ENCODE results near the gene ANKRD40.
"Not testable (repeated sequence)": the region's sequence is repeated elsewhere in the genome, so short reads cannot be mapped to it uniquely, and the experiment has no call there.

ANKRD40 gene

DNA sequence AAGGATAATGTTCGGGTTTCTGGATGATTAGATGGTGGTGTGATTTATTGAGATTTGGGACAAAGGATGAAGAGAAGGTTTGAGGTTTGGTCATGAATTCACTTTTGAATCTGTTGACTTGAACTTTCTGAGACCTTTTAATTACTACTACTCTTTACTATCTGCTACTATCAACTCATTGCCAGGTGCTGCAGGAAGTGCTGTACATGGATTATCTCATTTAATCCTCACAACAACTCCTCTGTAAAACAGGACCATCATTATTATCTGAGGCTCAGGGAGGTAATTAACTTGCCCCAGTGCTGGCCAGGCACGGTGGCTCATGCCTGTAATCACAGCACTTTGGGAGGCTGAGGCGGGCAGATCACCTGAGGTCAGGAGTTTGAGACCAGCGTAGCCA is 2.9 kb upstream of the ANKRD40 start:
- Histone ChIP-seq H3K27ac (no peak overlapping the region), H3K36me3 (peaks cover 1% of the 10 kb centered on the region; the same call in 1 of the 2 replicates), H3K4me3 (no peak overlapping the region), H3K9ac (no peak overlapping the region), H3K9me3 (no peaks in the 10 kb centered on the region), H3K4me1 (peaks cover 44% of the 10 kb centered on the region), H3K27me3 (no peaks in the 10 kb centered on the region), H3K4me2 (peak overlapping the region; percentile 98), H4K20me1 (peaks cover 1% of the 10 kb centered on the region; the same call in 1 of the 2 replicates)
- TF ChIP-seq Cebpa-rat (IDR thresholded peaks at IDR 0.05) = no peak

DNA sequence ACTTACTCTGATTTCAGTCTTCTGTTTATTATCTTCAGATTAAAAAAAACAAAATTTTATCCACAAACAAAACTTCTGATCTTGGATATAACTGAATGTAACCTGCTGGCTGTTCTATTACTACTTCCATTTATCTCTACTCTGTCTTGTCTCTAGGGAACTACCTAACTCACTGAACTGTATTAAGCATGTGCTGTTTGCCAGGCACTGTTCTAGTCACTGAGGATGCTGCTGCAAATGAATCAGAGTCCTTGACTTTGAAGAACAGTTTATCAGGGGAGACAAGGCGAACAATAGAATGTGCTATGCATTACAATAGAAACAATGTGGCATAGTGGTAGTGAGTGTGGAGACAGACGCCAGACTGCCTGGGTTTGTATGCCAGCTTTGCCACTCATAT is 2.3 kb upstream of the ANKRD40 start:
- no peaks in the 10 kb centered on the region for H3K9me3 ChIP-seq
- H3K9ac ChIP-seq = 0 out of 2 replicates have a peak overlapping the region, but pooled peaks have one; percentile 94
- no peaks in the 10 kb centered on the region for H3K27me3 ChIP-seq
- H3K4me1 ChIP-seq = peaks cover 44% of the 10 kb centered on the region
- TF ChIP-seq Cebpa-rat (IDR thresholded peaks at IDR 0.05) = no peak
- peaks cover 7% of the 10 kb centered on the region; the same call in 1 of the 2 replicates for H3K36me3 ChIP-seq
- H3K4me3 ChIP-seq = no peak overlapping the region
- peak overlapping the region; percentile 92 for H3K27ac ChIP-seq
- peaks cover 8% of the 10 kb centered on the region for H4K20me1 ChIP-seq
- peak overlapping the region; percentile 98 for H3K4me2 ChIP-seq

DNA sequence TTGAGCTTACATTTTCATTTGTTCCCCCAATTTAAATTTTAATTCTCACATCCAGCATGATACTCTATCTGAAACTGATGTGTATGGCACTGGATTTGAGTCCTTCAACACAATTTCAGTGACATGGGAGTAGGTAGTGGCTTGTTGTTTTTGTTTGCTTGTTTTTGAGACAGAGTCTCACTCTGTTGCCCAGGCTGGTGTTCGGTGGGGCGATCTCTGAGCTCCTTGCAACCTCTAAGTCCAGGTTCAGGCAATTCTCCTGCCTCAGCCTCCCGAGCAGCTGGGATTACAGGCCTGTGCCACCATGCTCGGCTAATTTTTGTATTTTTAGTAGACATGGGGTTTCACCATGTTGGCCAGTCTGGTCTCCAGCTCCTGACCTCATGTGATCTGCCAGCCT is 1.3 kb upstream of the ANKRD40 start:
- H3K9me3 ChIP-seq, H3K27me3 ChIP-seq: not testable (repeated sequence)
- Histone ChIP-seq H3K4me1 (peaks cover 49% of the 10 kb centered on the region), H3K4me2 (peak overlapping the region; percentile 98), H3K4me3 (peak overlapping the region; percentile 75), H3K27ac (peak overlapping the region; percentile 92), H3K9ac (peak overlapping the region; percentile 94), H3K36me3 (peaks cover 17% of the 10 kb centered on the region), H4K20me1 (peaks cover 17% of the 10 kb centered on the region)

DNA sequence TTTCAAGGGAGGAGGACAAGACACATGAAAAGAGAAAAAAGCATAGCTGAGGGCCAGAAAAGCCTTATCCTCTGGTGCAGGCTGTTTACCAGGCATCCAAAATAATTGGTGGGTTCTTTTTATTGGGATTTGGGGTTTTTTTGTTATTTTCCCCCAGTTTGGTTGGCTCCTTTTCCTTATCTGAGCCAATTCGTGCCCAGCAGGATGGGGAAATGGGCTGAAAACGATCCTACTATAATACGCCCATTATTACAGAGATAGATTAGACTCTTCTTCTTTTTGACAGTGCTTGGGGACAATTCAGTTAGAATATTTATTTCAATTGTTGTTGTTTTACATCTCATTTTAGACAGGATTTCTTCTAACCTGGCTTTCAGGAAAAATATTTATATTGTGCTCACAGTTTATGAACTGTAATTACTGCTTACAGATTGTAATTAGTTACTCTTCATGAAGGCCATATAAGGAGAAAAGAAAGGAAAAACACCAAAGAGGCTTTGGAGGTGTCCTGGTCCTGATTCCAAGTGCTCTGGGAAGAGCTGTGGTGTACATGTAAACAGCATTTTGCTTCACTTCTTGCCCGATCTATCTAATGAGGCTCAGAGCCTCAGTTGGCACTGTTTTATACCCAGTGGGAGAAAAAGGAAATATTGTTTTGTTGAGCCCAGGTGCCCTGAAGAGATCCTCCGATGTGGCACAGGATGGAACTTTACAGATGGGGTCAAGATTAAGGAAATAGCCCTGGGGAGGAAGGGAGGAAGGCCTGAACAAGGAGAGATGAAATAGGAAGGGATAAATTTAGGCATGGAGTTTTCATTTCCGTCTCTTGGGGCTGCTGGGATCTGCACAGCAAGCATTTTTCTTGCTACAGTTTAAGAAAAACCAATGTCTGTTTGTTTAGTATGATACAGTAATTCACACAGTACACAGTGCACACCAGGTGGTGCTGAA is 611 bp upstream of the ANKRD40 start:
- Histone ChIP-seq H3K4me2 (peak overlapping the region; percentile 98), H3K9ac (peak overlapping the region; percentile 94), H4K20me1 (peaks cover 25% of the 10 kb centered on the region), H3K36me3 (peaks cover 24% of the 10 kb centered on the region), H3K27me3 (no peaks in the 10 kb centered on the region), H3K4me1 (peaks cover 51% of the 10 kb centered on the region), H3K9me3 (no peaks in the 10 kb centered on the region), H3K4me3 (peak overlapping the region; percentile 75), H3K27ac (peak overlapping the region; percentile 92)
- TF ChIP-seq Cebpa-rat (IDR thresholded peaks at IDR 0.05) = no peak

DNA sequence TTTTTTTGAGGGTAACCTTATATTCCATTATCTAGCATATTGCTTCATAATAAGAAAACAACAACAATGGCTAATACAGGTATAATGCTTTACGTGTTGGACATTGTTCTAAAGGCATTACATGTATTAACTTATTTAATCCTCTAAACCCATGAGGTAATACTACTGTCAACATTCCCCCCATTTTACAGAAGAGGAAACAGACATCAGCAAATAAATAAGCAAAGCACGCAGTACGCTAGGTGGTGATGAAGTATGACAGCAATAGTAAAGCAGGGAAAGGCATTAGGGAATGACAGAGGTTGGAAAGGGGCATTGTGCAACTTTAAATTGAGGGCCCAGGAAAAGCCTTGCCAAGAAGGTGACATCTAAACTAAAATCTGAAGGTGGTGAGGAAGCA is 4.6 kb downstream of the ANKRD40 start:
- Histone ChIP-seq H3K9ac (no peak overlapping the region), H3K4me1 (peaks cover 18% of the 10 kb centered on the region), H4K20me1 (peaks cover 68% of the 10 kb centered on the region), H3K9me3 (no peaks in the 10 kb centered on the region), H3K27ac (no peak overlapping the region), H3K4me3 (no peak overlapping the region), H3K27me3 (no peaks in the 10 kb centered on the region), H3K36me3 (peaks cover 73% of the 10 kb centered on the region), H3K4me2 (no peak overlapping the region)
- TF ChIP-seq Cebpa-rat (IDR thresholded peaks at IDR 0.05) = no peak

DNA sequence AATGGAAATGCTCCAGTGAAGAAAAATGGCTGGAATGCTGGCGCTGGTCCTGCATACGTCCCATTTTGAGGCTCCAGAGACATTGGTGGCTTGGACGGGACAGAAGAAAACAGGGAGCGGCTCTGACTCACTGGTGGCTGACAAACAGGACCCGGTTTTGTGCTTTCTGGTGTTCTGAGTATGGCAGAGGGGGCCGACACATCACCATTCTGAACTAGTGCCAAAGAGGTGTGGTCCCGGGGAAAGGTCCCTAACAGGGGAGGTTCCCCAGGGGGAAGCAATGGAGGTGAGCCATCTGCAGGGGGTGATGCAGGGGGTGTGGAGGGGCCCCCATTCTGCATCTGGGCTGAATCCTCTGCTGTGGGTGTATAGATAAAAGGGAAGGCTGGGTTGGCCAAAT is 8.3 kb downstream of the ANKRD40 start:
- no peak for TF ChIP-seq Cebpa-rat (IDR thresholded peaks at IDR 0.05)
- Histone ChIP-seq H3K27ac (no peak overlapping the region), H3K9ac (no peak overlapping the region), H3K4me3 (no peak overlapping the region), H3K4me2 (no peak overlapping the region), H3K4me1 (0 out of 2 replicates have a peak, but pooled peaks cover 5% of the 10 kb centered on the region), H3K9me3 (no peaks in the 10 kb centered on the region), H3K36me3 (peaks cover 96% of the 10 kb centered on the region), H4K20me1 (peaks cover 78% of the 10 kb centered on the region), H3K27me3 (no peaks in the 10 kb centered on the region)

DNA sequence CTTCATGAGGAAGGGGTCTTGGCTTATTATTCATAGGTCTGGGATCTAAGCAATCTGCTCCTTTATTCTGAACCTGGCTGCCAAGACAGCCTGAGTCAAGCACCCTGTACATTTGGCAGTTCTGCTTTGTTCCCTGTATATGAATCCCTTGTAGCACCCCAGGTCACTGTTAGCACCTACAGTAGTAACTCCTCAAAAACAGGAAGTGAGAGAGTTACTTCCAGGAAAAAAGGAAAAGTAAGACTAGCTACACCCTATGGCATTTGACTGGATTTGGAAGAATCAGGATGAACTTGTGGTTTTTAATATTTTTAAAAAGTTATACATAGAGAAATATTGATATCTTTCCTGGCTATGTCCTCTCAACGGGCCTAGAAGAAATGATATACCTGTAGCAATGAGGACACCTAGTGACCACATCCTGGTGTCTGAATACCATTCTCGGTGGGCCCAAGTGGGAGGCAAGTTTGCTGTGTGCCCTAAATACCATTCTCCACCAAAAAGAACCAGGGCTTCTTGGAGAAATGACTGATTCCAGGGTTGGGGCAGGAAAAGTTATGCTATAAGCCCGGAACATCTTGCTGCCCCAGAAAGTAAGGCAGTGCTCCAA is 9.9 kb downstream of the ANKRD40 start:
- no peaks in the 10 kb centered on the region for H3K9me3 ChIP-seq
- H3K27me3 ChIP-seq = no peaks in the 10 kb centered on the region
- peaks cover 62% of the 10 kb centered on the region for H4K20me1 ChIP-seq
- H3K4me2 ChIP-seq = no peak overlapping the region
- H3K9ac ChIP-seq = no peak overlapping the region
- no peak overlapping the region for H3K27ac ChIP-seq
- H3K36me3 ChIP-seq = peaks cover 96% of the 10 kb centered on the region
- H3K4me3 ChIP-seq = no peak overlapping the region
- no peaks in the 10 kb centered on the region for H3K4me1 ChIP-seq
- no peak for TF ChIP-seq Cebpa-rat (IDR thresholded peaks at IDR 0.05)

DNA sequence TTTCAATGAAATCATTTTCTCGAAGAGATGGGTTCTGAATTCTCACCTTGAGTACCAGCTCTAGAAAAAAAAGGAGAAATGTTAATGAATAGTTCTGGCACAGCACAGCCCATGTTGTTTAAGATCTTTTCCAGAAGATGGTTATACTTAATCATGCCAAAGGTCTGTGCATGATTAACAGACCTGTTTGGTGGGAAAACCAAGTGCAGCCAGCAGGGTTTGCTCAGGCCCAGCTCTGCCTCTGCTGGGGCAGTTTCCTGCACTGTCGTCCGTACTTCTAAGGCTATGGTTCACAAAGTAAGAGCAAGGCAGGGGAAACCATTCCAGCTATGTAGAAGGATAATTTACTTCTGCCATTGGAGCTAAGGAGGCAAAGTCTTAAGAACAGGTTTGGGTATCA is 10.7 kb downstream of the ANKRD40 start:
- Histone ChIP-seq H3K4me3 (no peak overlapping the region), H4K20me1 (peaks cover 62% of the 10 kb centered on the region), H3K27me3 (no peaks in the 10 kb centered on the region), H3K9me3 (no peaks in the 10 kb centered on the region), H3K4me1 (no peaks in the 10 kb centered on the region), H3K4me2 (no peak overlapping the region), H3K27ac (no peak overlapping the region), H3K36me3 (peaks cover 96% of the 10 kb centered on the region), H3K9ac (no peak overlapping the region)
- no peak for TF ChIP-seq Cebpa-rat (IDR thresholded peaks at IDR 0.05)

DNA sequence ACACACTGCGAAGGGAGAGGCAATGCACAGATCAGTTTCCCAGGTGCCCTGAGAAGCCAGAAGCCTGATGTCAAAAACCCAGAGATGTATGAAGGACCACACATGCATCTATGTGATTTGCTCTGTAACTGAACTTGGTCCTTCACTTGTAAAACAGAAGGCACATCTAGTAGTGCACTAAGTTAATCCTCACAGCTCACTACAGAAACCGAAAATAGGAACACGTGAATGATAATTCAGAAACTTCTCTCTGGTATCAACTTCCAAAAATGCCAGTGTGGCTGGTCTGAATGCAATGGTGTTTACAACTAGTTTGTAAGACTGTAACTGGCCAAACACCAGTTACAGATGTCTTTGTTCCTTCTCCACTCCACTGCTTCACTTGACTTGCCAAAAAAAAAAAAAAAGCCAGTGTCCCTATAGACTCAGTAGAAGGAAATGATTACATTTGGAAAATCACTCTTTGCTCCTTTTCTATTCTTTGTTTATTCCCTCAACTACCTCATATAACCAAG is 11.3 kb downstream of the ANKRD40 start:
- H3K36me3 ChIP-seq = peaks cover 94% of the 10 kb centered on the region
- no peak overlapping the region for H3K4me3 ChIP-seq
- H3K4me2 ChIP-seq = no peak overlapping the region
- no peaks in the 10 kb centered on the region for H3K27me3 ChIP-seq
- no peaks in the 10 kb centered on the region for H3K4me1 ChIP-seq
- no peak overlapping the region for H3K9ac ChIP-seq
- H3K9me3 ChIP-seq = no peaks in the 10 kb centered on the region
- H3K27ac ChIP-seq = no peak overlapping the region
- TF ChIP-seq Cebpa-rat (IDR thresholded peaks at IDR 0.05) = no peak
- H4K20me1 ChIP-seq = peaks cover 57% of the 10 kb centered on the region
